Dermis microvascular lymphatic vessel endothelial cell (primary cell): ENCODE measurements around the gene STOM. TPM values are rescaled to one million over a fixed set of nuclear protein-coding genes. Genes with fewer than 3 reads are reported as not detected.

ENCODE experiments used
- DNase-seq, 2 donors: peaks; one replicate each; pipeline versions ENCODE4 v3.0.0 to v3.0.0-alpha.2; 2010; ENCODE audit warnings: low read depth in 2 of 2
- total RNA-seq: library from RNA; depleted of rRNA; stranded (reverse); fragments of >200 nt; gene quantifications from 2 replicates; pipeline ENCODE4 v1.2.1, GENCODE V29; 2014

The STOM gene
- total RNA-seq, 1 donor from 2014 or later: 225 TPM

GRCh38 chr9:121349009-121349408 lies 21.0 kb downstream of the STOM start:
- DNase-seq: no peak

GRCh38 chr9:121348221-121348620 lies 21.8 kb downstream of the STOM start:
- DNase-seq: no peak

GRCh38 chr9:121345070-121345469 lies 25.0 kb downstream of the STOM start:
- no peak for DNase-seq

- no peak for DNase-seq
Measured at GRCh38 chr9:121344184-121344583, 25.9 kb downstream of the STOM start.

GRCh38 chr9:121340676-121341392 lies 29.2 kb downstream of the STOM start:
- no peak for DNase-seq

GRCh38 chr9:121339437-121339836 lies 30.6 kb downstream of the STOM start:
- DNase-seq: no peak

GRCh38 chr9:121336665-121337064 lies 33.4 kb downstream of the STOM start:
- DNase-seq: no peak

- no peak for DNase-seq
Measured at GRCh38 chr9:121333950-121334773, 35.9 kb downstream of the STOM start.

- peak in 1 of 2 donors; percentile 17 for DNase-seq
Measured at GRCh38 chr9:121331992-121332685, 37.9 kb downstream of the STOM start.

GRCh38 chr9:121331549-121331948 lies 38.5 kb downstream of the STOM start:
- no peak for DNase-seq

- no peak for DNase-seq
Measured at GRCh38 chr9:121328876-121329681, 41.0 kb downstream of the STOM start.

- no peak for DNase-seq
Measured at GRCh38 chr9:121328476-121328875, 41.6 kb downstream of the STOM start.

- DNase-seq: no peak
Measured at GRCh38 chr9:121326901-121327613, 43.0 kb downstream of the STOM start.

- peak; percentile 87 to 95 for DNase-seq
Measured at GRCh38 chr9:121326130-121326838, 43.8 kb downstream of the STOM start.

GRCh38 chr9:121325387-121325786 lies 44.7 kb downstream of the STOM start:
- peak; percentile 66 to 70 for DNase-seq

GRCh38 chr9:121324755-121325154 lies 45.3 kb downstream of the STOM start:
- DNase-seq: no peak

- DNase-seq: no peak
Measured at GRCh38 chr9:121324316-121324715, 45.7 kb downstream of the STOM start.

- no peak for DNase-seq
Measured at GRCh38 chr9:121323449-121324151, 46.5 kb downstream of the STOM start.

GRCh38 chr9:121322737-121323448 lies 47.2 kb downstream of the STOM start:
- no peak for DNase-seq
